ENCODE data around the gene NXPH1. TPM values are rescaled to one million over a fixed set of nuclear protein-coding genes. Genes with fewer than 3 reads are reported as not detected.
A peak's percentile ranks its signal among the peaks of the same experiment; 100 is the strongest.

NXPH1 gene
- total and polyA plus RNA-seq, 3 experiments from 2014 or later = not detected

- Mint-ChIP-seq H3K36me3 (no peaks in the 10 kb centered on the region), H3K27me3 (no peaks in the 10 kb centered on the region), H3K4me3 (no peak overlapping the region), H3K4me1 (no peaks in the 10 kb centered on the region), H3K9me3 (peaks cover 0 to 5% (median 4%) of the 10 kb centered on the region in 5 donors), H3K27ac (no peak overlapping the region)
- Histone ChIP-seq H3K36me3 (ENCODE audit: insufficient read depth, low read length) (no peaks in the 10 kb centered on the region), H3K4me3 (ENCODE audit: low read length) (no peak overlapping the region), H3K9me3 (ENCODE audit: low read length) (no peaks in the 10 kb centered on the region), H3K27ac (ENCODE audit: low read depth, low read length) (no peak overlapping the region), H3K27me3 (ENCODE audit: insufficient read depth, low read length, poor library complexity, severe bottlenecking) (no peaks in the 10 kb centered on the region), H3K4me1 (ENCODE audit: insufficient read depth, low read length) (no peaks in the 10 kb centered on the region)
- DNase-seq = no peak
- ChIA-PET CTCF (no interaction called here), POLR2A (no interaction called here)
Observed at GRCh38 chr7:8579661-8580194, 146.3 kb downstream of the NXPH1 start.

GRCh38 chr7:8581842-8582241 is 148.4 kb downstream of the NXPH1 start:
- DNase-seq = no peak
- Histone ChIP-seq H3K9me3 (ENCODE audit: low read length) (no peaks in the 10 kb centered on the region), H3K27me3 (ENCODE audit: insufficient read depth, low read length, poor library complexity, severe bottlenecking) (no peaks in the 10 kb centered on the region), H3K36me3 (ENCODE audit: insufficient read depth, low read length) (no peaks in the 10 kb centered on the region), H3K27ac (ENCODE audit: low read depth, low read length) (no peak overlapping the region), H3K4me3 (ENCODE audit: low read length) (no peak overlapping the region), H3K4me1 (ENCODE audit: insufficient read depth, low read length) (no peaks in the 10 kb centered on the region)
- no peaks in the 10 kb centered on the region for H3K4me1 Mint-ChIP-seq
- no peaks in the 10 kb centered on the region for H3K27me3 Mint-ChIP-seq
- H3K9me3 Mint-ChIP-seq = peaks cover 0 to 5% (median 4%) of the 10 kb centered on the region in 5 donors
- no peak overlapping the region for H3K4me3 Mint-ChIP-seq
- no peak overlapping the region for H3K27ac Mint-ChIP-seq
- ChIA-PET CTCF (no interaction called here), POLR2A (no interaction called here)
- no peaks in the 10 kb centered on the region for H3K36me3 Mint-ChIP-seq

GRCh38 chr7:8582728-8583127 is 149.3 kb downstream of the NXPH1 start:
- Histone ChIP-seq H3K27me3 (ENCODE audit: insufficient read depth, low read length, poor library complexity, severe bottlenecking) (no peaks in the 10 kb centered on the region), H3K4me1 (ENCODE audit: insufficient read depth, low read length) (no peaks in the 10 kb centered on the region), H3K27ac (ENCODE audit: low read depth, low read length) (no peak overlapping the region), H3K4me3 (ENCODE audit: low read length) (no peak overlapping the region), H3K36me3 (ENCODE audit: insufficient read depth, low read length) (no peaks in the 10 kb centered on the region), H3K9me3 (ENCODE audit: low read length) (no peaks in the 10 kb centered on the region)
- peak in 1 of 5 donors; percentile 33 for DNase-seq
- no peak overlapping the region for H3K4me3 Mint-ChIP-seq
- no peaks in the 10 kb centered on the region for H3K36me3 Mint-ChIP-seq
- no peaks in the 10 kb centered on the region for H3K4me1 Mint-ChIP-seq
- no peaks in the 10 kb centered on the region for H3K27me3 Mint-ChIP-seq
- H3K9me3 Mint-ChIP-seq = peaks cover 0 to 5% (median 2%) of the 10 kb centered on the region in 5 donors
- H3K27ac Mint-ChIP-seq = no peak overlapping the region
- ChIA-PET POLR2A (no interaction called here), CTCF (no interaction called here)

- H3K4me1 Mint-ChIP-seq = no peaks in the 10 kb centered on the region
- Histone ChIP-seq H3K27me3 (ENCODE audit: insufficient read depth, low read length, poor library complexity, severe bottlenecking) (no peaks in the 10 kb centered on the region), H3K36me3 (ENCODE audit: insufficient read depth, low read length) (no peaks in the 10 kb centered on the region), H3K4me3 (ENCODE audit: low read length) (no peak overlapping the region), H3K27ac (ENCODE audit: low read depth, low read length) (no peak overlapping the region), H3K4me1 (ENCODE audit: insufficient read depth, low read length) (no peaks in the 10 kb centered on the region), H3K9me3 (ENCODE audit: low read length) (no peaks in the 10 kb centered on the region)
- DNase-seq = no peak
- peaks cover 0 to 9% (median 6%) of the 10 kb centered on the region in 5 donors for H3K9me3 Mint-ChIP-seq
- POLR2A ChIA-PET = no interaction called here
- CTCF ChIA-PET = no interaction called here
- no peak overlapping the region for H3K27ac Mint-ChIP-seq
- no peaks in the 10 kb centered on the region for H3K27me3 Mint-ChIP-seq
- no peak overlapping the region for H3K4me3 Mint-ChIP-seq
- H3K36me3 Mint-ChIP-seq = no peaks in the 10 kb centered on the region
Observed at GRCh38 chr7:8585591-8585990, 152.2 kb downstream of the NXPH1 start.

GRCh38 chr7:8590225-8590624 is 156.8 kb downstream of the NXPH1 start:
- DNase-seq = no peak
- Mint-ChIP-seq H3K4me1 (no peaks in the 10 kb centered on the region), H3K9me3 (peaks cover 0 to 9% (median 2%) of the 10 kb centered on the region in 5 donors), H3K27ac (no peak overlapping the region), H3K4me3 (no peak overlapping the region), H3K36me3 (no peaks in the 10 kb centered on the region), H3K27me3 (no peaks in the 10 kb centered on the region)
- Histone ChIP-seq H3K4me3 (ENCODE audit: low read length) (no peak overlapping the region), H3K27me3 (ENCODE audit: insufficient read depth, low read length, poor library complexity, severe bottlenecking) (no peaks in the 10 kb centered on the region), H3K27ac (ENCODE audit: low read depth, low read length) (no peak overlapping the region), H3K4me1 (ENCODE audit: insufficient read depth, low read length) (no peaks in the 10 kb centered on the region), H3K36me3 (ENCODE audit: insufficient read depth, low read length) (no peaks in the 10 kb centered on the region), H3K9me3 (ENCODE audit: low read length) (no peaks in the 10 kb centered on the region)
- ChIA-PET POLR2A (no interaction called here), CTCF (no interaction called here)

GRCh38 chr7:8590791-8591190 is 157.4 kb downstream of the NXPH1 start:
- DNase-seq = no peak
- Mint-ChIP-seq H3K27me3 (no peaks in the 10 kb centered on the region), H3K27ac (no peak overlapping the region), H3K4me1 (no peaks in the 10 kb centered on the region), H3K36me3 (no peaks in the 10 kb centered on the region), H3K4me3 (no peak overlapping the region), H3K9me3 (peaks cover 0 to 9% (median 2%) of the 10 kb centered on the region in 5 donors)
- H3K36me3 ChIP-seq (ENCODE audit: insufficient read depth, low read length) = no peaks in the 10 kb centered on the region
- no peaks in the 10 kb centered on the region for H3K27me3 ChIP-seq (ENCODE audit: insufficient read depth, low read length, poor library complexity, severe bottlenecking)
- no peak overlapping the region for H3K27ac ChIP-seq (ENCODE audit: low read depth, low read length)
- H3K4me3 ChIP-seq (ENCODE audit: low read length) = no peak overlapping the region
- CTCF ChIA-PET = no interaction called here
- H3K4me1 ChIP-seq (ENCODE audit: insufficient read depth, low read length) = no peaks in the 10 kb centered on the region
- POLR2A ChIA-PET = no interaction called here
- no peaks in the 10 kb centered on the region for H3K9me3 ChIP-seq (ENCODE audit: low read length)

GRCh38 chr7:8591289-8591688 is 157.9 kb downstream of the NXPH1 start:
- no peaks in the 10 kb centered on the region for H3K4me1 ChIP-seq (ENCODE audit: insufficient read depth, low read length)
- DNase-seq = no peak
- no peaks in the 10 kb centered on the region for H3K27me3 ChIP-seq (ENCODE audit: insufficient read depth, low read length, poor library complexity, severe bottlenecking)
- Mint-ChIP-seq H3K27ac (no peak overlapping the region), H3K9me3 (peaks cover 0 to 4% (median 2%) of the 10 kb centered on the region in 5 donors), H3K36me3 (no peaks in the 10 kb centered on the region), H3K27me3 (no peaks in the 10 kb centered on the region), H3K4me1 (no peaks in the 10 kb centered on the region), H3K4me3 (no peak overlapping the region)
- H3K9me3 ChIP-seq (ENCODE audit: low read length) = no peaks in the 10 kb centered on the region
- no peak overlapping the region for H3K27ac ChIP-seq (ENCODE audit: low read depth, low read length)
- CTCF ChIA-PET = no interaction called here
- H3K4me3 ChIP-seq (ENCODE audit: low read length) = no peak overlapping the region
- H3K36me3 ChIP-seq (ENCODE audit: insufficient read depth, low read length) = no peaks in the 10 kb centered on the region
- POLR2A ChIA-PET = no interaction called here

GRCh38 chr7:8592167-8592566 is 158.8 kb downstream of the NXPH1 start:
- H3K36me3 ChIP-seq (ENCODE audit: insufficient read depth, low read length) = no peaks in the 10 kb centered on the region
- POLR2A ChIA-PET = no interaction called here
- H3K4me3 ChIP-seq (ENCODE audit: low read length) = no peak overlapping the region
- no peaks in the 10 kb centered on the region for H3K4me1 Mint-ChIP-seq
- no peaks in the 10 kb centered on the region for H3K27me3 Mint-ChIP-seq
- DNase-seq = no peak
- H3K27me3 ChIP-seq (ENCODE audit: insufficient read depth, low read length, poor library complexity, severe bottlenecking) = no peaks in the 10 kb centered on the region
- H3K9me3 ChIP-seq (ENCODE audit: low read length) = no peaks in the 10 kb centered on the region
- H3K27ac Mint-ChIP-seq = no peak overlapping the region
- H3K36me3 Mint-ChIP-seq = no peaks in the 10 kb centered on the region
- H3K4me1 ChIP-seq (ENCODE audit: insufficient read depth, low read length) = no peaks in the 10 kb centered on the region
- CTCF ChIA-PET = no interaction called here
- H3K9me3 Mint-ChIP-seq = peaks cover 0 to 4% (median 2%) of the 10 kb centered on the region in 5 donors
- H3K4me3 Mint-ChIP-seq = no peak overlapping the region
- H3K27ac ChIP-seq (ENCODE audit: low read depth, low read length) = no peak overlapping the region

- Histone ChIP-seq H3K4me1 (ENCODE audit: insufficient read depth, low read length) (no peaks in the 10 kb centered on the region), H3K27ac (ENCODE audit: low read depth, low read length) (no peak overlapping the region), H3K36me3 (ENCODE audit: insufficient read depth, low read length) (no peaks in the 10 kb centered on the region), H3K27me3 (ENCODE audit: insufficient read depth, low read length, poor library complexity, severe bottlenecking) (no peaks in the 10 kb centered on the region), H3K4me3 (ENCODE audit: low read length) (no peak overlapping the region), H3K9me3 (ENCODE audit: low read length) (no peaks in the 10 kb centered on the region)
- Mint-ChIP-seq H3K9me3 (peaks cover 0 to 3% (median 2%) of the 10 kb centered on the region in 5 donors), H3K27ac (no peak overlapping the region), H3K36me3 (no peaks in the 10 kb centered on the region), H3K4me3 (no peak overlapping the region), H3K27me3 (no peaks in the 10 kb centered on the region), H3K4me1 (no peaks in the 10 kb centered on the region)
- ChIA-PET CTCF (interaction anchor here (1.1 kb wide), 1 partner anchor 10 kb away, joined by 3 read pairs; no protein-coding TSS in a partner anchor), POLR2A (no interaction called here)
- DNase-seq = no peak
Observed at GRCh38 chr7:8594115-8594514, 160.7 kb downstream of the NXPH1 start.
